GM12874 (cell line): ENCODE results near the gene MUC5AC.

Experiments
- TF ChIP-seq, protein P1 (sequence below): IDR thresholded peaks from 2 replicates; pipeline ENCODE4 v1.5.1; 2011; ENCODE audit warnings: low read depth, mild to moderate bottlenecking, control low read depth, low read length, moderate library complexity; ENCODE audit not compliant: insufficient read depth

MUC5AC gene

DNA sequence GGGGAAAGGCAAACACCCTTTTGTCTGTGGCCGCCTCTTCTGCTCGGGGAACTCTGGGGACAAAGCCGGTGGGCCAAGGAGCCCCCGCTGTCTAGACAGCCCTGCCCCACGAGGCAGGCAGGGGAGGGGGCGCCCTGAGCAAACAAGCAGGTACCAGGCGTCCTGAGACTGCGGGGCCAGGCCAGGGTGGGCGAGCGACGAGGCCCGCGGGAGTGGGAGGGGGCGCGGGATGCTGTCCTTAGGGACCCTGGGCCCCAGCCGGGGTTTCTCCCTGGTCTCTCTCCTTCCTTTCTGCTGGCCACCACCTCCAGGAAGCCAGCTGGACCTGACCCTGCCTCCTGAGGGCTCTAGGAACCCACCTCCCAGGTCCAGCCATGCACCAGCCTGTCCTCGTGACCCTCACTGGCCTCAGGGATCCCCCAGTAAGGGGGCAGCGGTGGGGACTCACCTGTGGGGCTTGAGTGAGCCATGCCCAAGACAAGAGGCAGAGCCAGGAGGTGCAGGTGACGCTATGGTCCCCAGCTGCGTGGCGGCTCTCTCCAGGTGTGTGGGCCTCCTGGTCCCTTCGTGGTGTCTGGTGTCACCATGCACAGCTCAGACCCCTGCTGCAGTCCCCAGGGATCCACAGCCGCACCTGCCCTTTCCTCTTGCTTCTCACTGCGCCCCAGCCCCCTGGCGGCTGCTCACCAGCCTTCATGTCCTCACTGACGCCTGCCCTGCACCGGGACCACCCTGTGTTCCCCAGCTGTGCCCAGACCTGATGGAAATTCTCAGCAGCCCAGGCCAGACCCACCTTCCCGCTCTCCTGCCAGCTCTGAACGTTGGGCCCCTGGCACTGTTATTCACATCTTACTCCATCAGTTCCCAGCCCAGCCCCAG lies 26.5 kb upstream of the MUC5AC start:
- TF ChIP-seq, protein P1, sequence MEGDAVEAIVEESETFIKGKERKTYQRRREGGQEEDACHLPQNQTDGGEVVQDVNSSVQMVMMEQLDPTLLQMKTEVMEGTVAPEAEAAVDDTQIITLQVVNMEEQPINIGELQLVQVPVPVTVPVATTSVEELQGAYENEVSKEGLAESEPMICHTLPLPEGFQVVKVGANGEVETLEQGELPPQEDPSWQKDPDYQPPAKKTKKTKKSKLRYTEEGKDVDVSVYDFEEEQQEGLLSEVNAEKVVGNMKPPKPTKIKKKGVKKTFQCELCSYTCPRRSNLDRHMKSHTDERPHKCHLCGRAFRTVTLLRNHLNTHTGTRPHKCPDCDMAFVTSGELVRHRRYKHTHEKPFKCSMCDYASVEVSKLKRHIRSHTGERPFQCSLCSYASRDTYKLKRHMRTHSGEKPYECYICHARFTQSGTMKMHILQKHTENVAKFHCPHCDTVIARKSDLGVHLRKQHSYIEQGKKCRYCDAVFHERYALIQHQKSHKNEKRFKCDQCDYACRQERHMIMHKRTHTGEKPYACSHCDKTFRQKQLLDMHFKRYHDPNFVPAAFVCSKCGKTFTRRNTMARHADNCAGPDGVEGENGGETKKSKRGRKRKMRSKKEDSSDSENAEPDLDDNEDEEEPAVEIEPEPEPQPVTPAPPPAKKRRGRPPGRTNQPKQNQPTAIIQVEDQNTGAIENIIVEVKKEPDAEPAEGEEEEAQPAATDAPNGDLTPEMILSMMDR: no peak

- TF ChIP-seq, protein P1: no peak
Observed at GRCh38 chr11:1134848-1135445, 22.8 kb upstream of the MUC5AC start.

DNA sequence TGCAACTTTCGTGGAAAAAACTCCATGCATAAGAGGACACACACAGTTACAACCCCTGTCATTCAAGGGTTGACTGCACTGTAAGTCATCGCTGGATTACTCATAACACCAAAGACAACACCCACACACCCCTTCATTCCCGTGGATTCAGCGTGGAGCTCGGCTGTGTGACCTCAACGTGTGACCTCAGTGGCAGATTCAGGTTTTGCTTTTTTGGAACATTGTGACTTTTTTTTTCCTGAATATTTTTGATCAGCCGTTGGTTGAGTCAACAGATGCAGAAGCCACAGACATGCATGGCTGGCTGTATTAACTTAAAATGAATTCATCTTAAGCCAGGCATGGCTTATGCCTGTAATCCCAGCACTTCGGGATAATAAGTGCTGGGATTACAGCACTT lies 19.7 kb upstream of the MUC5AC start:
- TF ChIP-seq, protein P1: no peak

GRCh38 chr11:1139441-1140083 lies 18.2 kb upstream of the MUC5AC start:
- TF ChIP-seq, protein P1: no peak

GRCh38 chr11:1140642-1141490 lies 16.9 kb upstream of the MUC5AC start:
- TF ChIP-seq, protein P1: no peak

GRCh38 chr11:1146365-1146764 lies 11.4 kb upstream of the MUC5AC start:
- TF ChIP-seq, protein P1: no peak
